HAP-1 (cell line): Measurements from ENCODE around the gene ANK3.
A peak's percentile ranks its signal among the peaks of the same experiment; 100 is the strongest.

Experiments
- DNase-seq, 2 experiments: peaks; one replicate each; pipeline ENCODE4 v3.0.0-alpha.2; 2016 to 2020; ENCODE audit warnings: low spot score in 2 of 2
- H3K27me3 ChIP-seq: fragments of 250-450 bp; sonication (Bioruptor Pico); 2 replicates; pipeline ENCODE4 v1.5.1; 2020; ENCODE audit warnings: low read depth, mild to moderate bottlenecking, moderate library complexity
- H3K36me3 ChIP-seq: fragments of 250-450 bp; sonication (Bioruptor Pico); replicated peaks from 2 replicates; pipeline ENCODE4 v1.5.1; 2020; ENCODE audit warnings: mild to moderate bottlenecking
- H3K4me1 ChIP-seq: fragments of 250-450 bp; sonication (Bioruptor Pico); 2 replicates; pipeline ENCODE4 v1.5.1; 2020; ENCODE audit warnings: mild to moderate bottlenecking
- H3K4me3 ChIP-seq: fragments of 250-450 bp; sonication (Bioruptor Pico); 2 replicates; pipeline ENCODE4 v1.5.1; 2020; ENCODE audit warnings: mild to moderate bottlenecking, moderate library complexity
- H3K9me3 ChIP-seq: fragments of 250-450 bp; sonication (Bioruptor Pico); 2 replicates; pipeline ENCODE4 v1.5.1; 2020; ENCODE audit warnings: mild to moderate bottlenecking, moderate library complexity
- in situ Hi-C: fragments of 300-500 bp; cut with MboI; formaldehyde crosslinking; loops from 3 replicates; pipeline ENCODE4 v1.14.3; 2020; ENCODE audit warnings: low sequenced_read_pairs, inconsistent platforms, mixed read lengths

Gene ANK3

DNA sequence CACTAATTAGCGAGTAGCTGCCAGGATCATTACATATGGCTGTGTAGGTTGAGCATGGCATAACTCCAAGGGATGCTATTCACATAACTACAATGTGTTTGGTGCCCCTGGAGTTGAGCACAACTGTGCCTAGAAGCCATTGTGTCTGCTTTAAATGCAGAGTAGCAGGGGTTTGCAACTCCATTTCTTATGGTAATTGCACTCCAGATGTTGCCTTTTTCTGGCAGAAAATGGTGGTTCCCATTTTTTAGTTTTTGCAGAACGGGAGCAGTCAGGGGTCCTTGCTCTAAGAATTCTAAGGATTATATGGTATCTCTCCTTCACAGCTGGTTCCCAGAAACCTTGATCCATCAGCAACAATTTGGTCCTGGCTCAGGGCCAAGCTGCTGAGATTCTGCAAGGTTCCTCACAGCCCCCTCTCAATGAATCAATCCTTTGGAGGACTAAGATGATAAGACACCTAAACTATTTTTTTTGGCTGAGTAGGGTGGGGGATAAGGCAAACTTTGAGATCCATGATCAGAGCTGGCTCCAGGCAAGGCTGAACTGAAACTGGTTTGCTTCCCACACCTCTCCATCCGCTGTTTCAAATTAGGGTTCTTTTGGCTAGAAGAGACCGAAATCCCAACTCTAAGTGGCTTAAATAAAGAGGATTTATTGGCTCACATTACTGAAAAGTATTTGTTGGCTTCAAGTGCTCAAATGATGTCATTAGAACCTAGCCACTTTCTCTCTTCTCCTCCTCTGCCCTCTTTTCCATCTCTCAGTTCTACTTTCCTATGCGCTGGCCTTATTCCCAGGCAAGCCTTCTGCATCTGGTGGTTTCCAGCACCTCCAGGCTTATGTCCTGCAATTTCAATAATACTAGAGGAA lies 385.8 kb downstream of the ANK3 start:
- Histone ChIP-seq H3K9me3 (no peaks in the 10 kb centered on the region), H3K27me3 (peaks cover 3% of the 10 kb centered on the region; the same call in 1 of the 2 replicates), H3K36me3 (no peaks in the 10 kb centered on the region; the same call in 1 of the 2 replicates), H3K4me3 (no peak overlapping the region), H3K4me1 (no peaks in the 10 kb centered on the region)
- in situ Hi-C loops = no loop called here
- DNase-seq = no peak

DNA sequence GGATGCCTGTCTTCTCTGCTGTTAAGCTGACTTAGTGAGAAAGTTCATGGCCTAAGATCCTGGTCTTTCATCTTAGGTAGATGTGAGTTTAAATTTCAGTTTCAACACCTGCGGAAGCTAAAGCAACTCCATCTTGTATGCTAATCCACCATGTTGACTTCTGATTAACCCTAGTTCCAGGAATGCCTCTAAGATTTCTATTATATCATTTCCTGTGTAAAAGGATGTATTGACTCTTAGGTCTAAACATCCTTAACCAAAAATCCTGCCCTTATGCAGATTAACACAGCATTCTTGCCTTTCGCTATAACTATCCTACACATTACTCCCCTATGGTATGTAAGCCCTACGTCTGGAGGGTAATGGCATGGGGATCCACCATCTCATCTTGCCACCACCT lies 388.9 kb downstream of the ANK3 start:
- H3K27me3 ChIP-seq = peaks cover 3% of the 10 kb centered on the region; the same call in 1 of the 2 replicates
- no peak overlapping the region for H3K4me3 ChIP-seq
- no peaks in the 10 kb centered on the region for H3K4me1 ChIP-seq
- H3K36me3 ChIP-seq = no peaks in the 10 kb centered on the region; the same call in 1 of the 2 replicates
- DNase-seq = no peak
- in situ Hi-C loops = no loop called here
- no peaks in the 10 kb centered on the region for H3K9me3 ChIP-seq

DNA sequence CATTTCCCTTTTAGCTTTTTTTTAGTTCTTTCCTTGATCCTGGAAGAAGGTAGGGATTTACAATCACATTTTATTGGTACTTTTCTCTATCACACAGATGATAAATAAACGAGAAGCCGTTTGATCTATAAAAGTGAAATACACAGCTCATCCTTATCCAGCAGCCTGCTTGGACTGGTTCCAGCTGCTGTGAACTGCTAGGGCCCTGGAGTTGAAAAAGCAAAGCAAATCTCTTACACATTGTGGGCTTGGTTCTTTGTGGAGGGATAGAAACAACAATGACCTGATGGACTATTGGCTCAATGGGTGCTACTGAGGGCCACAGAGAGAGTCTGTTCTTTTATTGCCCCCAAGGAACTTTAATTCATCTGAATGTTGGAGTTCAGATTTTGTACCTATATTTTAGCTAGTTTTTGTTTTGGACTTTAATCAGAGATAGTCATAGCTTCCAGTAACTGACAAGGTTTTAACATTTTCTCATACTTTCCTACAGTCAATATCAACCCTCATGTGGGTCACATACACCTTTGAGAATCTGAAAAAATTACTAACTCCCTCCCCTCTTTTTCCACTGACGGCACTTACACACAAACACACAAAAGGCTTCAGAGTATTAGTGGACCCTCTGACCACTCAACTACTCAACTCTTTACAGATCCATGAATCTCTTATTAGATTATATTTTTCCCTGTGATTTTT lies 391.7 kb downstream of the ANK3 start:
- Histone ChIP-seq H3K9me3 (no peaks in the 10 kb centered on the region), H3K4me3 (no peak overlapping the region), H3K4me1 (no peaks in the 10 kb centered on the region), H3K27me3 (no peaks in the 10 kb centered on the region), H3K36me3 (no peaks in the 10 kb centered on the region)
- in situ Hi-C loops = no loop called here
- DNase-seq = no peak

- in situ Hi-C loops = no loop called here
Measured at GRCh38 chr10:59995862-59996261, 393.8 kb downstream of the ANK3 start.

GRCh38 chr10:59993931-59994330 lies 395.7 kb downstream of the ANK3 start:
- DNase-seq = no peak
- Histone ChIP-seq H3K4me1 (no peaks in the 10 kb centered on the region), H3K36me3 (no peaks in the 10 kb centered on the region), H3K4me3 (no peak overlapping the region), H3K27me3 (no peaks in the 10 kb centered on the region), H3K9me3 (no peaks in the 10 kb centered on the region)
- in situ Hi-C loops = no loop called here

More at GRCh38 chr10:59995862-59996261, 393.8 kb downstream of the ANK3 start:
- H3K4me3 ChIP-seq = no peak overlapping the region
- no peaks in the 10 kb centered on the region for H3K9me3 ChIP-seq
- H3K4me1 ChIP-seq = no peaks in the 10 kb centered on the region
- no peaks in the 10 kb centered on the region for H3K36me3 ChIP-seq
- DNase-seq = no peak
- H3K27me3 ChIP-seq = no peaks in the 10 kb centered on the region

GRCh38 chr10:59991661-59992060 lies 398.0 kb downstream of the ANK3 start:
- H3K36me3 ChIP-seq = no peaks in the 10 kb centered on the region
- no peaks in the 10 kb centered on the region for H3K4me1 ChIP-seq
- no peak overlapping the region for H3K4me3 ChIP-seq
- in situ Hi-C loops = no loop called here
- H3K9me3 ChIP-seq = no peaks in the 10 kb centered on the region
- DNase-seq = peak; percentile 47 to 70
- no peaks in the 10 kb centered on the region for H3K27me3 ChIP-seq

DNA sequence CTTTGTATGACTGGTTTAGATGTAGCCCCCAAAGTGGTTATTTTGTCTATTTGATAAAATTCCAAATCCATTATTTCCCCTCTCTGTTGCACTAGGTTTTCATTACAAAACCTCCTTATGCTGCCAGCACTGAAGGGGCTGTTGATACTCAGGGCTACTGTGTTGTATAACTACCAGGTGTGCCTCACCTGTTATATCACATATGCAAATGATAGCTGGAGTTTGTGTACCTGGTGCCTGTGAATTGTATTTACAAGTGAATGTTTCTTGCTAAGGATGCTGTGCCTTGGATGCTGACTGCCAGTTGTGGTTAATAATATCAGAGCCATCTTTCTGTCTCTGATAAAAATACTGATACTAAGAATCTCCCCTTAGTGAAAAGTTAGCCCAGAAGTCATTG lies 398.6 kb downstream of the ANK3 start:
- in situ Hi-C loops = no loop called here
- H3K9me3 ChIP-seq = no peaks in the 10 kb centered on the region
- no peak overlapping the region for H3K4me3 ChIP-seq
- no peaks in the 10 kb centered on the region for H3K27me3 ChIP-seq
- DNase-seq = no peak
- no peaks in the 10 kb centered on the region for H3K36me3 ChIP-seq
- no peaks in the 10 kb centered on the region for H3K4me1 ChIP-seq

DNA sequence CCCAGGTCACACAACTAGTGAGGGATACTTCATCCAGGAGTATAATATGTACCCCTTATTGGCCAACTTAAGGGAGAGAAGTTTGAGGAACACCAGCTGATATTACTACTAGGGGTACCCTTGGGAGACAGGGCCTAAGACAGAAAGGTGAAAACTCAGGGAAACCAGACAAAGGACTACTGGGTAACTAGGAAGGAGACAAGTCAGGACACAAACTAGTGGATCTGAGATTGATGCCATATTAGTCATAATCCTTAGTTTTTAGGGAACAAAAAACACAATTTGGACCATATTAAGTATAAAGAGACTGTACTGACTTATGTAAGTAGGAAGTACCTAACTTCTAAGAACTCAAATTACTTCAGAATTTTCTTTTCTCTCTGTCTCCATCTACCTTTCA lies 404.0 kb downstream of the ANK3 start:
- no peak for DNase-seq
- Histone ChIP-seq H3K36me3 (no peaks in the 10 kb centered on the region), H3K9me3 (no peaks in the 10 kb centered on the region), H3K4me1 (peaks cover 16% of the 10 kb centered on the region), H3K27me3 (no peaks in the 10 kb centered on the region), H3K4me3 (no peak overlapping the region)
- in situ Hi-C loops = no loop called here

DNA sequence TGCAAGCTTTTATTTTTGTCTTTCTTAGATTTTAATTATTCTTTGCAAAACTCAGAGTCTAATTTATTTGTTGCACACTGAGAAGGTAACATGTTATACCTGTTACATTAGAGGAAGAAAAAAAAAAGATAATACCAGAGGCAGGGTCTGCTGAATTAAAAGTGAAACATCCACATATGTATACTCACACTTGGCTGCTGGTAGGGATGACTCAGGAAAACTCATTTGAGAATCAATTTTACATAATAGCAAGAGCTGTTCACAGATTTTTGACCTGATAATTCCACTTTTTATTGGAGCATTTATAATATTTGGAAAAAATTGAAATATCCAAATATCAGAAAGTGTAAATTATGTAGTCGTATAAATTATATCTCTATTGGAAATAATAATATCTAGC lies 405.3 kb downstream of the ANK3 start:
- no peaks in the 10 kb centered on the region for H3K27me3 ChIP-seq
- H3K4me1 ChIP-seq = peaks cover 16% of the 10 kb centered on the region
- no peak for DNase-seq
- H3K4me3 ChIP-seq = no peak overlapping the region
- no peaks in the 10 kb centered on the region for H3K36me3 ChIP-seq
- in situ Hi-C loops = no loop called here
- no peaks in the 10 kb centered on the region for H3K9me3 ChIP-seq

DNA sequence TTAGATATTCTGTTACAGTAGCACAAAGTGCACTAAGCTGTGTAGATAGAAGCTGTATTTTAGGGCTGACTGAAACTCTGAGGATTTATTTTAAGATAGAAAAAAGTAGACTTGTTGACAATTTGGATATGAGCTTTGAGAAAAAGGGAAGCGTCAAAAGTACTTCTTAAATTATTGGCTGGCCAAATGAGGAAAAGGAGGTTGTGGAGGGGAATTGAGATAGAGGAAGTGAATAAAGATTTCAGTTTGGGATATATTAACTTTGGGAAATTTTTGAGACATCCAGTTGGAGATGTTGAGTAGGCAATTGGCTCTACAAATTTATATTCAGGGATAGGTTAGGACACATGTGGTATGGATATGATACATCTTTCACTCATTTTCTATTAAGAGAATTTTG lies 409.3 kb downstream of the ANK3 start:
- Histone ChIP-seq H3K4me3 (no peak overlapping the region), H3K4me1 (peaks cover 16% of the 10 kb centered on the region), H3K27me3 (no peaks in the 10 kb centered on the region), H3K36me3 (no peaks in the 10 kb centered on the region), H3K9me3 (no peaks in the 10 kb centered on the region)
- no peak for DNase-seq
- in situ Hi-C loops = no loop called here

GRCh38 chr10:59977486-59977885 lies 412.2 kb downstream of the ANK3 start:
- H3K4me3 ChIP-seq = no peak overlapping the region
- no peaks in the 10 kb centered on the region for H3K27me3 ChIP-seq
- no peak for DNase-seq
- H3K4me1 ChIP-seq = peaks cover 6% of the 10 kb centered on the region
- H3K36me3 ChIP-seq = no peaks in the 10 kb centered on the region
- in situ Hi-C loops = no loop called here
- H3K9me3 ChIP-seq = no peaks in the 10 kb centered on the region

- in situ Hi-C loops = no loop called here
- H3K4me1 ChIP-seq = peaks cover 3% of the 10 kb centered on the region
- H3K27me3 ChIP-seq = no peaks in the 10 kb centered on the region
- H3K9me3 ChIP-seq = no peaks in the 10 kb centered on the region
- H3K4me3 ChIP-seq = no peak overlapping the region
- no peaks in the 10 kb centered on the region for H3K36me3 ChIP-seq
- no peak for DNase-seq
Measured at GRCh38 chr10:59976909-59977308, 412.8 kb downstream of the ANK3 start.
